K562 (cell line): ENCODE measurements around the gene FAM83G. TPM values are rescaled to one million over a fixed set of nuclear protein-coding genes. Genes with fewer than 3 reads are reported as not detected.

ENCODE experiments used
- DDX20 ChIP-seq: fragments of 450-650 bp; IDR thresholded peaks from 2 replicates; pipeline ENCODE4 v1.6.1; 2016; ENCODE audit warnings: missing genetic modification characterization, low read depth, mild to moderate bottlenecking, missing compliant biosample characterization, moderate library complexity
- DPF2 ChIP-seq: fragments of 450-650 bp; IDR thresholded peaks from 2 replicates; pipeline ENCODE4 v1.6.1; 2016
- ELK3 ChIP-seq: fragments of 450-650 bp; formaldehyde crosslinking; IDR thresholded peaks from 2 replicates; pipeline ENCODE4 v1.4.0; 2020; ENCODE audit warnings: mild to moderate bottlenecking
- FOSL1 ChIP-seq: fragments of 200-800 bp; sonication (Bioruptor generic); conservative IDR thresholded peaks from 2 replicates; pipeline ENCODE4 v1.6.1; 2016; ENCODE audit warnings: missing genetic modification characterization, missing compliant biosample characterization
- FOXA1 ChIP-seq: fragments of 450-650 bp; IDR thresholded peaks from 2 replicates; pipeline ENCODE4 v1.6.1; 2016; ENCODE audit warnings: mild to moderate bottlenecking, borderline replicate concordance
- KLF13 ChIP-seq: fragments of 450-650 bp; IDR thresholded peaks from 2 replicates; pipeline ENCODE4 v1.6.1; 2016; ENCODE audit warnings: missing genetic modification characterization, low read depth, mild to moderate bottlenecking, missing compliant biosample characterization, moderate library complexity, borderline replicate concordance
- MAFF ChIP-seq: IDR thresholded peaks from 2 replicates; pipeline ENCODE4 v1.6.1; 2012; ENCODE audit warnings: low read length, improper control_type of control experiment
- MAFG ChIP-seq: fragments of 450-650 bp; conservative IDR thresholded peaks from 2 replicates; pipeline ENCODE4 v1.6.1; 2016; ENCODE audit warnings: missing genetic modification characterization, missing compliant biosample characterization
- MEIS2 ChIP-seq: fragments of 450-650 bp; IDR thresholded peaks from 2 replicates; pipeline ENCODE4 v1.6.1; 2014; ENCODE audit warnings: mild to moderate bottlenecking; ENCODE audit not compliant: partially characterized antibody
- NCOA4 ChIP-seq: fragments of 450-650 bp; IDR thresholded peaks from 2 replicates; pipeline ENCODE4 v1.6.1; 2018; ENCODE audit warnings: mild to moderate bottlenecking; ENCODE audit not compliant: partially characterized antibody
- NFE2 ChIP-seq: IDR thresholded peaks from 2 replicates; pipeline ENCODE4 v1.6.1; 2014; ENCODE audit warnings: antibody characterized with exemption, low read depth
- PBX2 ChIP-seq, 2 experiments: IDR thresholded peaks in 1 of 2; conservative IDR thresholded peaks in 1 of 2; 2 replicates each; pipeline ENCODE4 v1.6.1; 2016; ENCODE audit warnings: low read depth in 2 of 2, mild to moderate bottlenecking in 1 of 2, missing compliant biosample characterization in 1 of 2, missing genetic modification characterization in 1 of 2, moderate library complexity in 1 of 2
- POLR2B ChIP-seq: fragments of 450-650 bp; IDR thresholded peaks from 2 replicates; pipeline ENCODE4 v1.6.1; 2018; ENCODE audit warnings: low read depth; ENCODE audit not compliant: partially characterized antibody
- PTTG1 ChIP-seq: fragments of 450-650 bp; IDR thresholded peaks from 2 replicates; pipeline ENCODE4 v1.6.1; 2016; ENCODE audit warnings: low read depth, mild to moderate bottlenecking, missing genetic modification characterization, missing compliant biosample characterization
- RCOR1 ChIP-seq, 2 experiments: IDR thresholded peaks; 2 replicates each; pipeline ENCODE4 v1.6.1; 2012; ENCODE audit warnings: low read depth in 2 of 2, low read length in 2 of 2, borderline replicate concordance in 1 of 2, improper control_type of control experiment in 1 of 2
- SPI1 ChIP-seq: IDR thresholded peaks from 2 replicates; pipeline ENCODE4 v1.6.1; 2011; ENCODE audit warnings: low read depth, low read length, control low read depth, borderline replicate concordance
- STAT5A ChIP-seq: IDR thresholded peaks from 2 replicates; pipeline ENCODE4 v1.6.1; 2012; ENCODE audit warnings: low read length, inconsistent platforms, borderline replicate concordance
- XRCC4 ChIP-seq: IDR thresholded peaks from one replicate; pipeline ENCODE4 v1.6.1; 2011; ENCODE audit not compliant: insufficient read depth, insufficient read length; ENCODE audit errors: extremely low read depth
- ZBTB33 ChIP-seq: sonication (generic); formaldehyde crosslinking; IDR thresholded peaks from 2 replicates; pipeline ENCODE4 v1.8.1; 2023; ENCODE audit warnings: mild to moderate bottlenecking, missing genetic modification reagents
- ZC3H4 ChIP-seq: sonication (generic); formaldehyde crosslinking; IDR thresholded peaks from 2 replicates; pipeline ENCODE4 v1.9.0; 2021; ENCODE audit warnings: missing genetic modification reagents, borderline replicate concordance
- ZNF77 ChIP-seq: fragments of 250-450 bp; sonication (Bioruptor Pico); IDR thresholded peaks from 2 replicates; pipeline ENCODE4 v1.5.0; 2020
- ZNF780A ChIP-seq: fragments of 250-450 bp; sonication (Bioruptor Pico); IDR thresholded peaks from 2 replicates; pipeline ENCODE4 v1.5.0; 2021; ENCODE audit warnings: mild to moderate bottlenecking
- ZSCAN32 ChIP-seq: fragments of 450-650 bp; formaldehyde crosslinking; IDR thresholded peaks from 2 replicates; pipeline ENCODE4 v1.4.0; 2020; ENCODE audit warnings: mild to moderate bottlenecking, moderate library complexity
- polyA plus RNA-seq, 8 experiments: library from polyadenylated mRNA; depleted of rRNA in 4 of 8; stranded (reverse) in 5 of 8; unstranded in 3 of 8; fragments of >200 nt; fragmentation: Nextera tagmentation in 2 of 8; fragmentation: Illumina TruSeq in 1 of 8; extraction: Ambion mirVana in 2 of 8; extraction: Trizol in 1 of 8; gene quantifications; 2 replicates each; pipeline versions ENCODE4 v1.2.1 to v1.2.3, GENCODE V29; 2011 to 2014; ENCODE audit warnings: inconsistent platforms in 1 of 8, missing spikeins in 1 of 8
- total RNA-seq, 7 experiments: library from RNA; depleted of rRNA in 6 of 7; stranded (reverse); fragments of >200 nt in 6 of 7; fragmentation: Illumina TruSeq in 2 of 7; extraction: Trizol in 2 of 7; gene quantifications; 2 replicates each; pipeline versions ENCODE4 v1.2.1 to v1.2.3, GENCODE V29; 2011 to 2021; ENCODE audit warnings: low replicate concordance in 1 of 7

Gene FAM83G
- total and polyA plus RNA-seq, 9 of the 15 experiments (the other 6 are each of a cell fraction or from before 2014, with no cell fraction given) = 0.04 to 10.3 (median 4.5) TPM; not detected in 1

GRCh38 chr17:18921912-18922451 lies 82.6 kb downstream of the FAM83G start (continued):
- TF ChIP-seq ELK3 (no peak), POLR2B (no peak), DPF2 (0 out of 2 replicates have a peak, but pooled peaks have one; percentile 20), ZSCAN32 (CRISPR knock-in tag) (no peak), DDX20 (tag) (no peak), PTTG1 (tag) (no peak), XRCC4 (no peak), MAFF (peak; percentile 58; the same call in 1 of the 2 replicates), MEIS2 (no peak), ZNF77 (CRISPR knock-in tag) (no peak), KLF13 (tag) (no peak), SPI1 (peak; percentile 74; the same call in 1 of the 2 replicates), RCOR1 (IDR thresholded peaks at IDR 0.05; ENCODE audit: borderline replicate concordance in 1 of 2, low read depth in 2 of 2, low read length in 2 of 2) (no peak), ZNF780A (CRISPR knock-in tag) (no peak), PBX2 (CRISPR knock-in tag; IDR thresholded peaks at IDR 0.05; ENCODE audit: low read depth) (no peak), PBX2 (tag; conservative IDR thresholded peaks at IDR 0.05; ENCODE audit: low read depth) (peak; percentile 40; the same call in 1 of the 2 replicates), ZBTB33 (CRISPR knock-in tag) (no peak), STAT5A (no peak), FOSL1 (tag) (peak; percentile 38), NFE2 (peak; percentile 87), FOXA1 (no peak), MAFG (tag) (peak; percentile 72), NCOA4 (no peak), ZC3H4 (CRISPR knock-in tag) (no peak)
